Forelimb muscle (tissue), 1 donor: ENCODE measurements around the gene SIX2. TPM values are rescaled to one million over a fixed set of nuclear protein-coding genes. Genes with fewer than 3 reads are reported as not detected.
"Not testable (repeated sequence)": the region's sequence is repeated elsewhere in the genome, so short reads cannot be mapped to it uniquely, and the experiment has no call there.

Source experiments
- DNase-seq: peaks from one replicate; pipeline ENCODE4 v3.0.0-alpha.2; 2013; ENCODE audit warnings: low read depth
- polyA plus RNA-seq: library from polyadenylated mRNA; unstranded; fragments of 120-200 nt; gene quantifications from one replicate; pipeline ENCODE4 v1.2.1, GENCODE V29; 2013; ENCODE audit not compliant: insufficient read length

Gene SIX2
- 6.2 TPM for polyA plus RNA-seq

GRCh38 chr2:45009303-45009927 lies at the start of gene SIX2:
Gene SIX2 (minus strand): TSS chr2:45009452. CDS start chr2:45009110, 342 bp downstream.
- DNase-seq, result peak; percentile 95

- DNase-seq, result no peak
Measured at GRCh38 chr2:45055162-45055605, 45.9 kb upstream of the SIX2 start.

- DNase-seq, result no peak
Measured at GRCh38 chr2:45053966-45054365, 44.7 kb upstream of the SIX2 start.

GRCh38 chr2:45052388-45052928 lies 43.2 kb upstream of the SIX2 start:
- no peak for DNase-seq

GRCh38 chr2:45049569-45050336 lies 40.5 kb upstream of the SIX2 start:
- DNase-seq, result no peak

GRCh38 chr2:45047301-45047700 lies 38.0 kb upstream of the SIX2 start:
- no peak for DNase-seq

GRCh38 chr2:45046786-45047185 lies 37.5 kb upstream of the SIX2 start:
- no peak for DNase-seq

GRCh38 chr2:45045706-45046105 lies 36.5 kb upstream of the SIX2 start:
- no peak for DNase-seq

- DNase-seq, result no peak
Measured at GRCh38 chr2:45044916-45045315, 35.7 kb upstream of the SIX2 start.

- DNase-seq, result no peak
Measured at GRCh38 chr2:45043174-45043573, 33.9 kb upstream of the SIX2 start.

GRCh38 chr2:45042401-45042800 lies 33.1 kb upstream of the SIX2 start:
- no peak for DNase-seq

GRCh38 chr2:45040786-45041185 lies 31.5 kb upstream of the SIX2 start:
- DNase-seq, result no peak

- not testable (repeated sequence) for DNase-seq
Measured at GRCh38 chr2:45039804-45040203, 30.6 kb upstream of the SIX2 start.

GRCh38 chr2:45038861-45039260 lies 29.6 kb upstream of the SIX2 start:
- DNase-seq, result not testable (repeated sequence)

- DNase-seq, result no peak
Measured at GRCh38 chr2:45033302-45033701, 24.1 kb upstream of the SIX2 start.

- DNase-seq, result no peak
Measured at GRCh38 chr2:45031028-45031427, 21.8 kb upstream of the SIX2 start.

- DNase-seq, result no peak
Measured at GRCh38 chr2:45030553-45030952, 21.3 kb upstream of the SIX2 start.

GRCh38 chr2:45029215-45029614 lies 20.0 kb upstream of the SIX2 start:
- no peak for DNase-seq

- no peak for DNase-seq
Measured at GRCh38 chr2:45028276-45028675, 19.0 kb upstream of the SIX2 start.

- DNase-seq, result no peak
Measured at GRCh38 chr2:45026924-45027450, 17.7 kb upstream of the SIX2 start.

GRCh38 chr2:45024600-45025291 lies 15.5 kb upstream of the SIX2 start:
- no peak for DNase-seq

GRCh38 chr2:45024097-45024496 lies 14.8 kb upstream of the SIX2 start:
- no peak for DNase-seq
